Fibroblast of mammary gland (primary cell): Measurements from ENCODE around the gene ATG7.

Experiments used
- DNase-seq: peaks from one replicate; pipeline ENCODE4 v3.0.0-alpha.2; 2010; ENCODE audit warnings: low read depth
- H3K4me3 ChIP-seq: 2 replicates; pipeline ENCODE4 v1.5.1; 2011; ENCODE audit warnings: low read depth, mild to moderate bottlenecking, low read length, moderate library complexity; ENCODE audit not compliant: control insufficient read depth
- TF ChIP-seq, protein P1 (sequence below): conservative IDR thresholded peaks from 2 replicates; pipeline ENCODE4 v1.5.1; 2011; ENCODE audit warnings: low read depth, low read length, inconsistent platforms; ENCODE audit not compliant: control insufficient read depth, insufficient read depth

ATG7 gene

DNA sequence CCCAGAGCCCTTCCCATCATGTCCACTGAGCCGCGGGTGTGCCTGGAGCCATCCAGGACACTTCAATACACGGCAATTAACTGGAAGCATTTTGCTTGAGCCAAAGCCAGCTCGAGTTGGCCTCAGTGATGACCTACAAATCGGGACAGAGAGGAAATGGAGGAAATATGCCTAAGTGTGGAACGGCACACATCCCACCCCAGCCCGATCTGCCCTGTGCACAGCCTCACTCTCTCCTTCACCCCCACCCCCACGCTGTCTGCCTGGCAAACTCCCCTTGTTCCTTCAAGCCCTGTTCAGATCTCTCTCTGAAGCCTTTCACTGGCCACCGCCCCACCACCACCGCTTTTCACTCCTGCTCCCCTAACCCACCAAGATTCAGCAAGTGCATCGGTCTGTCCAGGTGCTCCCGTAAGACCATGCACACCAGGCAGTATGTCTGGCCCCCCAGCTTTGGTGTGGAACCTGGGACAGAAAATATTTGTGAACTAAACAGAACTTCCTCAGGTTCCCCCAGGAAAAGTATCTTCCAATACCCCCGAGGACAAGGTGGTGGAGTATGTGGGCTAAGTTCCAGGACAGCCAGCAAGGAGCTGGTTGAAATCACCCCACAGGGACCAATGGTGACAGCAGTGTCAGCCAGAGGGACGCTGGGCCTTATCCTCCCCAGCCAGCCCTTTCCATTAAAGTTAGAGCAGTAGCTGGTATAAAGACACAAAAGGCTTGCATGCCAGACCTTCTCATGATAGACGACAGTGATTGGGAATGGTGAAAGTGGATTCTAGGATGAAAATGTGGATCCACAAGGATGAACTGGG is 287.8 kb downstream of the ATG7 start:
- no peak for DNase-seq
- TF ChIP-seq, protein P1, sequence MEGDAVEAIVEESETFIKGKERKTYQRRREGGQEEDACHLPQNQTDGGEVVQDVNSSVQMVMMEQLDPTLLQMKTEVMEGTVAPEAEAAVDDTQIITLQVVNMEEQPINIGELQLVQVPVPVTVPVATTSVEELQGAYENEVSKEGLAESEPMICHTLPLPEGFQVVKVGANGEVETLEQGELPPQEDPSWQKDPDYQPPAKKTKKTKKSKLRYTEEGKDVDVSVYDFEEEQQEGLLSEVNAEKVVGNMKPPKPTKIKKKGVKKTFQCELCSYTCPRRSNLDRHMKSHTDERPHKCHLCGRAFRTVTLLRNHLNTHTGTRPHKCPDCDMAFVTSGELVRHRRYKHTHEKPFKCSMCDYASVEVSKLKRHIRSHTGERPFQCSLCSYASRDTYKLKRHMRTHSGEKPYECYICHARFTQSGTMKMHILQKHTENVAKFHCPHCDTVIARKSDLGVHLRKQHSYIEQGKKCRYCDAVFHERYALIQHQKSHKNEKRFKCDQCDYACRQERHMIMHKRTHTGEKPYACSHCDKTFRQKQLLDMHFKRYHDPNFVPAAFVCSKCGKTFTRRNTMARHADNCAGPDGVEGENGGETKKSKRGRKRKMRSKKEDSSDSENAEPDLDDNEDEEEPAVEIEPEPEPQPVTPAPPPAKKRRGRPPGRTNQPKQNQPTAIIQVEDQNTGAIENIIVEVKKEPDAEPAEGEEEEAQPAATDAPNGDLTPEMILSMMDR = no peak
- no peak overlapping the region for H3K4me3 ChIP-seq

DNA sequence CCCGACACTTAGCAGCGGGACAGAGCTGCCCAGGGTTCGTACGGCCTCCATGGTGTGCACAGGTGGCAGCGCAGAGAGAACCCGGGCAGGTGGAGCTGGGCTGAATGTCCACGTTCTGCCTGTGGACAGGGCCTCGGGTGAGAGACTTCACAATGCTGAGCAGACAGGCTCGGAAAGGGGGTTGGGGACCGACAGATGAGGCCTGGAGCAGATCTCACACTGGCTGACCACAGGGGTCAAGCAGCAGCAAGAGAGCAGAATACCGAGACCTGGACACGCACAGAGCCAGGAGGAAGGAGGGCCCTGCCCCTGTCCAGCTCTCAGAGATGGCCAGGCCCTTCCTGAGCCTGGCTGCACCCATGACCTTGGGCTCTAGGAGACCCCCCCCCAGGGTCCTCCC is 288.5 kb downstream of the ATG7 start:
- TF ChIP-seq, protein P1 = no peak
- DNase-seq = no peak
- H3K4me3 ChIP-seq = no peak overlapping the region

DNA sequence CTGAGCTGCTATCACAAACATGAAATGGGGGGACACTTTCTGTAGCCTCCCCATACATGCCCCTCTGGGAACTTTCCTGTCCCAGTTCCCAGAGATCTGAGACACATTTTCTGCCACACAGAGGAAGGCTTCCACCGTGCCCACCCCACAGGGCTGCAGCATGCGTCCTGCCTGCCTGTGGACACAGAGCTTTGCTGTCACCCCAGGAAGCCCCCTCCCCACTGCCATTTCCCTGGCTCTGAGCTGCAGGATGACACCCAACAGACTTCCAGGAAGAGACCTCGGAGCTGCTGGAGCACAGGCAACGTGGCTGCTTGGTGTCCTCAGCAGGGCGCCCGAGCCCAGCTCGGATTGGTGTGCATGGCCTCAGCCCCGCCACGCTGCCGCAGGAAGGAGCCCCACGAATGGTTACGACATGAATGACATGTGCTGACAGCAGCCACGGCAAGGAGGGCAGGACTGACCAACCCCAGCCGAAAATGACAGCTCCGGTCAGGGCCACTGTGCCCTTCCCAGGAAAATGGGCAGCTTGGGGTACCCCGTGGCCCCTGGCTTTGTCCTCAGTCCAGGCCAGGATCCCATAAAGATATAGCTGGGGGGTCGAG is 290.2 kb downstream of the ATG7 start:
- H3K4me3 ChIP-seq = no peak overlapping the region
- DNase-seq = no peak
- TF ChIP-seq, protein P1 = no peak

DNA sequence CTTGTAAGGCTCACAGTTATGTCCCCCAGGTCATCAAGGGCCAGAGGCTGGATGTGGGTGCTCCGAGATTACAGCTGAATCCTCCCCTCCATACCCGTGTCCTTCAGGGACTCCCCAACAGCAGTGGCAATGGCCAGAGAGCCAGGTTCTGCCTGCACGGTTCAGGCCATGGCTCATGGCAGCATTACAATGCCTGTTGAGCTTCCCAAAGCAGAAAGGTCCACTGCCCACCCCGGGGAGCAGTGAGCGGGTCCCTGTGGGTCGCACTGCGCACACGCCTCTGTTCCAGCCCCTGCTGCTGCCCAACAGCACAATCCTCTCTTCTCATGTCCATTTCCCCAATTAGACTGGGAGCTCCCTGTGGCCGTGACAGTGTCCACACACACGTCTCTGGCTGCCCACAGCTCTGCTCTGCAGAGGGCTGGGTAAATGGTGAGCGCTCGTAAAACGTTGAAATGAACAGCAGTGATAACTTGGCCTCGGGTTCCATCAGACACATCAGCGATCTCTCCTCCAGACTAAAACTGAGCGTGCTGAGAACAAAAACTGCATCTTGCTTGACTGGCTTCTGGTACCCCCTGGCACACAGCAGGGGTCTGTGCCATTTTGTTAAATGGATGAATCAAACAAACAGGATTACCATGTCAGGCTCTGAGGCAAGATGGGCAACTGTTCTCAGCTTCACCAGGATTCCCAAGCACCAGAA is 291.1 kb downstream of the ATG7 start:
- no peak for DNase-seq
- H3K4me3 ChIP-seq = no peak overlapping the region
- TF ChIP-seq, protein P1 = no peak

DNA sequence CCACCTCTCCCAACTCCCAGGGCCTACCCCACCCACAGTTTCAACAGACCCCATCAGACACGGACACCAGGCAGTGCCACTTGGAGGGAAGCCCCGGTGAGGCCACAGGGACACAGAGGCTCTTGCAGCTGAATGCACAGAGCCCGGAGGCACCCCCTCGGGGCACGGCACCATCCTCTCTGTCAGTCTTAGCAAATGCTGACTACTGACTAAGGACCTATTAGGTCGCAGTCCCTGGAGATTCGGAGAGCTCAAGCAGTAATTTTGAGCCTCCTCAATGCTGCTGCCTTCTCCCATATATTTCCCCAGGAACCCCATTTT is 291.6 kb downstream of the ATG7 start:
- no peak overlapping the region for H3K4me3 ChIP-seq
- no peak for DNase-seq
- TF ChIP-seq, protein P1 = no peak

DNA sequence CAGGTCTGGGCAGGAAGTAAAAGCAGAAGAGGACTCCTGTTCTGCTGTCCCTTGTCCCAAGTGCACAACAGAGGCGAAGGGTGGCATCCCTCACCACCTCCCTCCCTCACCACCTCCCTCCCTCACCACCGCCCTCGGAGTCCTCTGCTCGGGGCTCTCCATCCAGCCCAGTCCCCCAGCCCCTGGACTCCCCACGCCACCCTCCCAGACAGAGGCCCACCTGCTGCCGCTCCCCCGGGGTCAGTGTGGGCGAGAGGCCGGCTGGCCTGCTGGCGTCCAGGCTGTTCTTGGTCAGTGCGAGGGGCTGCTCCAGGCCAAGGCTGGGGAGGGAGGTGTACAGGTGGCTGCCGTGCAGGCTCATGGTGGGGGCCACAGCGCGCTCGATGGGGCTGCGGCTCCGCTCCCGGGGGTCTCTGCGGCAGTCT is 292.4 kb downstream of the ATG7 start:
- DNase-seq = no peak
- TF ChIP-seq, protein P1 = no peak
- H3K4me3 ChIP-seq = no peak overlapping the region
